Activated naive CD8-positive, alpha-beta T cell (primary cell): ENCODE results near the gene KCP.

Experiments
- H3K27ac Mint-ChIP-seq: one replicate; pipeline ENCODE4 v1.8.0; 2021; ENCODE audit warnings: mixed read lengths
- H3K27me3 Mint-ChIP-seq: one replicate; pipeline ENCODE4 v1.8.0; 2021; ENCODE audit warnings: mixed read lengths
- H3K36me3 Mint-ChIP-seq: one replicate; pipeline ENCODE4 v1.8.0; 2021; ENCODE audit warnings: mixed read lengths
- H3K4me1 Mint-ChIP-seq: one replicate; pipeline ENCODE4 v1.8.0; 2021; ENCODE audit warnings: low read depth, mixed read lengths
- H3K4me3 Mint-ChIP-seq: one replicate; pipeline ENCODE4 v1.8.0; 2021; ENCODE audit warnings: mild to moderate bottlenecking, mixed read lengths
- H3K9me3 Mint-ChIP-seq: one replicate; pipeline ENCODE4 v1.8.0; 2021; ENCODE audit warnings: low read depth, mixed read lengths

The KCP gene

GRCh38 chr7:128835790-128836641 is 74.5 kb downstream of the KCP start:
- Mint-ChIP-seq H3K36me3 (no peaks in the 10 kb centered on the region), H3K27ac (no peak overlapping the region), H3K4me1 (peaks cover 5% of the 10 kb centered on the region), H3K4me3 (no peak overlapping the region), H3K27me3 (no peaks in the 10 kb centered on the region), H3K9me3 (no peaks in the 10 kb centered on the region)

- Mint-ChIP-seq H3K36me3 (no peaks in the 10 kb centered on the region), H3K4me3 (no peak overlapping the region), H3K27me3 (no peaks in the 10 kb centered on the region), H3K27ac (no peak overlapping the region), H3K4me1 (peaks cover 10% of the 10 kb centered on the region), H3K9me3 (no peaks in the 10 kb centered on the region)
These were observed 75.2 kb downstream of the KCP start for GRCh38 chr7:128835231-128835751.

- H3K4me1 Mint-ChIP-seq, result peaks cover 13% of the 10 kb centered on the region
- no peak overlapping the region for H3K27ac Mint-ChIP-seq
- H3K4me3 Mint-ChIP-seq, result no peak overlapping the region
- H3K9me3 Mint-ChIP-seq, result no peaks in the 10 kb centered on the region
- H3K36me3 Mint-ChIP-seq, result no peaks in the 10 kb centered on the region
- H3K27me3 Mint-ChIP-seq, result peaks cover 3% of the 10 kb centered on the region
These were observed 76.6 kb downstream of the KCP start for GRCh38 chr7:128833946-128834325.

GRCh38 chr7:128833148-128833945 is 77.2 kb downstream of the KCP start:
- Mint-ChIP-seq H3K4me1 (peaks cover 13% of the 10 kb centered on the region), H3K36me3 (no peaks in the 10 kb centered on the region), H3K9me3 (no peaks in the 10 kb centered on the region), H3K27me3 (peaks cover 6% of the 10 kb centered on the region), H3K4me3 (no peak overlapping the region), H3K27ac (no peak overlapping the region)

- peaks cover 13% of the 10 kb centered on the region for H3K4me1 Mint-ChIP-seq
- H3K9me3 Mint-ChIP-seq, result no peaks in the 10 kb centered on the region
- no peaks in the 10 kb centered on the region for H3K36me3 Mint-ChIP-seq
- no peak overlapping the region for H3K4me3 Mint-ChIP-seq
- no peak overlapping the region for H3K27ac Mint-ChIP-seq
- peaks cover 9% of the 10 kb centered on the region for H3K27me3 Mint-ChIP-seq
These were observed 77.7 kb downstream of the KCP start for GRCh38 chr7:128832880-128833147.

- Mint-ChIP-seq H3K4me1 (peaks cover 13% of the 10 kb centered on the region), H3K27me3 (peaks cover 11% of the 10 kb centered on the region), H3K27ac (no peak overlapping the region), H3K9me3 (no peaks in the 10 kb centered on the region), H3K36me3 (no peaks in the 10 kb centered on the region), H3K4me3 (no peak overlapping the region)
These were observed 78.3 kb downstream of the KCP start for GRCh38 chr7:128831994-128832879.

- Mint-ChIP-seq H3K36me3 (no peaks in the 10 kb centered on the region), H3K27ac (no peak overlapping the region), H3K4me3 (peak overlapping the region; percentile 62), H3K4me1 (peaks cover 13% of the 10 kb centered on the region), H3K27me3 (peaks cover 16% of the 10 kb centered on the region), H3K9me3 (no peaks in the 10 kb centered on the region)
These were observed 79.1 kb downstream of the KCP start for GRCh38 chr7:128831178-128831993.

- peak within 1 kb of the TSS; percentile 73 for H3K4me3 Mint-ChIP-seq
- H3K9me3 Mint-ChIP-seq, result no peaks in the 10 kb centered on the region
- no peak within 1 kb of the TSS for H3K27ac Mint-ChIP-seq
- H3K27me3 Mint-ChIP-seq, result peaks cover 16% of the 10 kb centered on the region
- H3K36me3 Mint-ChIP-seq, result no peaks in the 10 kb centered on the region
- peaks cover 13% of the 10 kb centered on the region for H3K4me1 Mint-ChIP-seq
These were observed 80.0 kb downstream of the KCP start, which contains the start of gene FLNC for GRCh38 chr7:128830231-128831177. TSS of gene FLNC (plus strand) at chr7:128830406. CDS start at chr7:128830638, 232 bp downstream.

GRCh38 chr7:128829391-128830166 is 80.9 kb downstream of the KCP start:
- Mint-ChIP-seq H3K27ac (no peak overlapping the region), H3K4me3 (peak overlapping the region; percentile 65), H3K36me3 (no peaks in the 10 kb centered on the region), H3K27me3 (peaks cover 16% of the 10 kb centered on the region), H3K4me1 (peaks cover 13% of the 10 kb centered on the region), H3K9me3 (no peaks in the 10 kb centered on the region)

- Mint-ChIP-seq H3K9me3 (no peaks in the 10 kb centered on the region), H3K27me3 (peaks cover 18% of the 10 kb centered on the region), H3K36me3 (no peaks in the 10 kb centered on the region), H3K4me3 (no peak overlapping the region), H3K4me1 (peaks cover 13% of the 10 kb centered on the region), H3K27ac (no peak overlapping the region)
These were observed 82.4 kb downstream of the KCP start for GRCh38 chr7:128827971-128828711.

GRCh38 chr7:128827248-128827958 is 83.1 kb downstream of the KCP start:
- no peak overlapping the region for H3K27ac Mint-ChIP-seq
- H3K27me3 Mint-ChIP-seq, result peaks cover 18% of the 10 kb centered on the region
- no peaks in the 10 kb centered on the region for H3K9me3 Mint-ChIP-seq
- H3K4me1 Mint-ChIP-seq, result peaks cover 13% of the 10 kb centered on the region
- H3K4me3 Mint-ChIP-seq, result no peak overlapping the region
- H3K36me3 Mint-ChIP-seq, result no peaks in the 10 kb centered on the region

GRCh38 chr7:128826916-128827247 is 83.6 kb downstream of the KCP start:
- H3K4me3 Mint-ChIP-seq, result no peak overlapping the region
- H3K9me3 Mint-ChIP-seq, result no peaks in the 10 kb centered on the region
- peaks cover 18% of the 10 kb centered on the region for H3K27me3 Mint-ChIP-seq
- H3K4me1 Mint-ChIP-seq, result peaks cover 13% of the 10 kb centered on the region
- H3K27ac Mint-ChIP-seq, result no peak overlapping the region
- no peaks in the 10 kb centered on the region for H3K36me3 Mint-ChIP-seq
